HG03175 (cell line): ENCODE data around the gene ARGFX.
A peak's percentile ranks its signal among the peaks of the same experiment; 100 is the strongest.
"Not testable (repeated sequence)": the region's sequence is repeated elsewhere in the genome, so short reads cannot be mapped to it uniquely, and the experiment has no call there.

Source experiments
- ATAC-seq: cut with Tn5 transposase; IDR thresholded peaks from one replicate; pipeline ENCODE4 v1.9.1; 2021; ENCODE audit warnings: mild to moderate bottlenecking, moderate library complexity; ENCODE audit not compliant: unreplicated experiment

Gene ARGFX

DNA sequence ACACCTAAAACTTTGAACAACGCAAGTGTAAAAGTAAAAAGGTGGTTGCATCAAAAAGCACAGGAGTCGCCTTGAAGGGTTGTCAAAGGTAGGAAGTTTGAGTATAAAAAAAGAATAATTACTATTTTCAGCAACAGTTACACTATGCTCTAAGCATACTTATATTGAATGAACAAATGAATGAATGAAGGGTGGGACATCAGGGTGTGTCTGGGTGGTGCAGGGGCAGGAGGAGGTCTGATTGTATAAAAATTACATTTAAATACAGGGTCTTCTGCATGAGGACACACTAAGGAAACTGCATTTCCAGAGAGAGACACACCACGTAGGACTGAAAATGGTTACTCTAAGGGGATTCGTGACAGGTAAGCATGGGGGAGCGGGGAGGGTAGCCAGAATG lies at the start of gene ARGFX:
TSS of gene ARGFX (plus strand) at position 301 of the 400 bp plus-strand sequence. CDS start 2,765 bp downstream, outside the sequence.
- ATAC-seq: no peak

DNA sequence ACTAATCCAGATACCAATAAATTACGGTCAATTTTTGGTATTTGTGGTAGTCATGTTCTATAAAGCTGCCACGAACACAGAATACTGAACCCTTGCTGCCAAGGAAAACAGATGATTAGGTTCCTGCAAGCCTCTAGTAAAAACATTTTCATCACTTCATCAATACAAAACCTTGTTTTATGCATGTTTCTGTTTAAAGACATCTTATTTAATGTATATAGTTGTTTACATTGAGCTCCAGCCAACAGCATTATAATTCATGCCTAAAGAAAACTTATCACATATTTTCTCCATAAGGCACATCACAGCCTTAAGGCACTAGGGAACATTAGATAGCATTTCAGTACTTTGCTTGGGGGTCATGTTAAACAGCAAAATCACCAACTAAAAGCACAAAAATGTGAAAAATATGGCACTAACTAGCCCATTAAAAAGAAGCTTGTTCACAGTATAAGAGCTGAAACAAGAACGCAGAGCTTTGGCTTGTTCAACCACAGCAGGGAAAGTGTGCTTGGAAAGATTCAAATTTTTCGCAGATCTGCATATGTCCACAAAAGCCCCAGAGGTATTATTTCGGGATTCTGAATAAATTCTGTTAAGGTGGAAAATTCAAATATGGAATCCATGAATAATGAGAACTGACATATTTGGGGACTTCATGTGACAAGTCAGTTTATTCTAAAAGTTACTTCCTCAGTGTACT lies 49.6 kb upstream of the ARGFX start:
- no peak for ATAC-seq

DNA sequence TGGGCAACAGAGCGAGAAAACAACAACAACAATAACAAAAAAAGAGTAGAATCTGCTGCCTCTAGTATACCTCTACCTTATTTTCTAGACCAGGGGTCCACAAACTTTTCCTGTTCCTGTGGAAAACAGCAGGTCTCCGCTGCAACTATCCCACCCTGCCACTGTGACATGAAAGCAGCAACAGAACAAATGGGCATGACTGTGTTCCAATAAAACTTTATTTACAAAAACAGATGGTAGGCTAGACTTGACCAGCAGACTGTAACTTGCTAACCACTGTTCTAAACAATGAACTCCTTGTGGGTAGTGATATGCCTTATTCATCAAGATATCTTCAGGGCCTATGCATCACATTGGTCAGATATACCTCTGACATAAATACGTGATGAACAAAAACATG lies 47.2 kb upstream of the ARGFX start:
- ATAC-seq: no peak

DNA sequence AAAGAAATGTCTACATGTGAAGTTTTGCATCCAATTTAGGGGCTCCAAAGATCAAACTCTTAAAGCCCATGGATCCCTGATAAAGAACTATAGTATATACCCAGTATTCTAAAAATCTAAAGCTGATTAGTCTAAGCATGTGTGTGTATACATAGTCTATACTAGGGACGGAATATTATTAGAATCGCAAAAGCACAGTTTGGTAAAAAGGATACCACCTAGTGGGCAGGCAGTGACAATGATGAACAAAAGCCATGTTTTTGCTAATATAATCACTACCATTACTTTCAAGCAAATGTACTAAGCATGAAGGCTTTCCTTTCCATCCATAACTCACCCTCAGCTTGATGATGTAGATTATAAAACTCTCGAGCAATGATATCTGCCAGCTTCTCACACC lies 38.4 kb upstream of the ARGFX start:
- ATAC-seq: no peak

DNA sequence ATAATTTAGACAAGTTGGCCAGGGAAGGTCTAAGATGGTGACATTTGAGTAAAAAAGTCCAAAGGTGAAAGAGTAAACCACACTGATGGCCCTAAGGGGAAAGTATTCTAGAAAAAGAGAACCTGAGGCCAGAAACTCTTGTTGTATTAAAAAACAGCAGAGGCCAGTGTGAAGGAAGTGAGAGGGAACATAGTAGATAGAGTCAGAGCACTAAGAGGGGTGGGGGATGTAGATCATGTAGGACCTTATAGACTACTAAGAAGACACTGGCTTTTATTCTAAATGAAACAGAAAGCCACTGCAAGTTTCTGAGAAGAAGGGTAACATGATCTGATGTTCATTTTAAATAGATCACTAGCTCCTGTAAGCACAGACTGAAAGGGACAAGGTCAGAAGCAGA lies 36.5 kb upstream of the ARGFX start:
- ATAC-seq: no peak

DNA sequence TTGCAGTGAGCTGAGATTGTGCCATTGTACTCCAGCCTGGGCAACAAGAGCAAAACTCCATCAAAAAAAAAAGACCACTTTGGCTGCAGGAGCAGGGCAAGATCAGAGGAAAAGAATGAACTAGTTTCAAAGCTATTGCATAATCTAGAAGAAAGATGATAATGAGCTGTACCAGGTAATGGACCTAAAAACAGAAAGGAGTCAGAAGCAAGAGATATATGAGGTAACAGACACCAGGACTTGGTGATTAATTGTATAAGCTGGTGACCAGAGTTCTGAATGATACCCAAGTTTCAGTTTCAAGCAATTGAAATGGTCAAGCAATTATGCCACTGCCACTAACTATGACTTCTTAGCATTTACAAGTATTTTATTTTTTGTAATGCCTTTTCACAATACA lies 24.8 kb upstream of the ARGFX start:
- no peak for ATAC-seq

DNA sequence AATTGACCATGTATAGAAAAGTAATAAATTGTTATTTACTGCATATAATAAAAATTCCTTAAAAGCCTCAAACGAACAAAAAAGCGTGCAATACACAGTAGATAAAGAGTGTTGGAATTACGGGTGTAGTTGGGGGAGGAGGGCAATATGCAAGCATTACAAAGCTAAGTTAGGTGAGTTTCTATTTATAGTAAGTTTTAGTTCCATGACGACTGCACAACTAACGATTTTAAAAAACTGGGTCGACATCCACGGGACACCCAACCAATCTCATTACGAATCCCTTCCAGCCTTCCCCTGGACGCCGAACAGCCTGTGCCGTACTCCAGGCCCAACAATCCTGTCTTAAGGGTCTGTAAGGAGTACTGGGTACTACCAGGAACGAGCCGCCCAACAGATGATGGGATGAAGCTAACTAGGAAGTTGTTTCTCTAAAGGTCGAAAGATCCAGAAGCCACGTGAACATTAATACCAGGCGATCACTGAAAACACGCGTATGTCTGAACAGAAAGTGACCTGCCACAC lies 22.6 kb upstream of the ARGFX start:
- ATAC-seq: no peak

DNA sequence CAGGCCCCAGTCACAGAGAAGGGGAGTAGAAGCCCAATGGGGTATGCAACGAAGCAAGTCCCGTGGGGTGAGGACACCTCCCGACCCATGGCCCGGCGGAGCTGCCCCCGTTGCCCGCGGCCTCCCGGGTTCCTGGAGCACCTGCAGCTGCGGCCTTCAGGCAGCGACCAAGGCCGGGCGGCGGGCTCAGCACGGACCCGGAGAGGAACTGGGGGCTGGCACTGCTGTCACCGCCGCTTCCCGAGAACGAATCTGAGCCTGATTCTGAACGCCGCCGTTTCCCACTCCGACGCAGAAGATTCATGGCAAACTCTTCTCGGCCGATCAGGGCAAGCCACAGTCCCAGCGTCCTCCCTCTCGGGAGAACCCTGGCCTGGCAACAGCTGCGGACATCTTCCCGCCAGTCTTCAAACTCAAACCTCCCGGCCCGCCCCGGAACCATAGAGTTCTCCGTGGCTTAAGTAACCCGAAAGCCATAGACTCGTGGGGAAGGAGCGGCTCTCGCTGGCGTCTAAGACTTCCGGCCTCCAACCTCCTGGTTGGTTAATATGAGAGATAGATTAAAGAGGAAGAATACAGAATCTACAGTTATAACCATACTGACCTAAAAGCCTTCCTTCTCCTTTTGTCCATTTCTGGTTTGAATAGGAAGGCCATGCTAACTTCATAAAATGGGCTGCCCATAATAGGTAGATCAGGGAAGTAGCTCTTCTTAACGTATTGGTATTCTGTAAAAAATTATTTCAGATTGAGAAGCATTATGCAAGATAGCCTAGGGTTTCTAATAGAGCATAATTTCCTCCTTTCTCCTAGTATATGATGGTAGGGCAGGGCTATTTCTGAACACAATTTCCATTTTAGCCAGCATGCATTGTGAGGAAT lies 21.9 kb upstream of the ARGFX start, which contains the start of gene POLQ:
TSS of gene POLQ (minus strand) at position 415 of the 882 bp plus-strand sequence. CDS start at position 304, 111 bp downstream.
- peak; percentile 79 for ATAC-seq

DNA sequence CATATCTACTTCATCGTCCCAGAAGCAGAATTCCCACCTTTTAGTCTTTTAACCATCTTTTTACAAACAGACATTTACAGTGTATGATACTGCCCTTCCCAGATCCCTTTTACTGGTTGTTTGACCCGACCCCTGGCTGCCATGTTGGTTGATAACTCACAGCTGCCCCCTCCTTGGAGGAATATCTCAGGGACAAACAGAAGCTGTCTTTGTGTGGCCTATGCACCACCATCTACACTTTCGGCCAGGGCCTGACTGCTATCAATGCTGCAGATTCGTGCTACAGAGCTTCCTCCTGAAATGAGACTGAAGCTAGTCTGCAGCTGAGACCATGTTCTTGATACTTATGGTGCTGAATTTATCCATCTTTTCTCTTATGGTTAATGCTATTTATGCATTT lies 15.4 kb upstream of the ARGFX start:
- ATAC-seq: no peak

DNA sequence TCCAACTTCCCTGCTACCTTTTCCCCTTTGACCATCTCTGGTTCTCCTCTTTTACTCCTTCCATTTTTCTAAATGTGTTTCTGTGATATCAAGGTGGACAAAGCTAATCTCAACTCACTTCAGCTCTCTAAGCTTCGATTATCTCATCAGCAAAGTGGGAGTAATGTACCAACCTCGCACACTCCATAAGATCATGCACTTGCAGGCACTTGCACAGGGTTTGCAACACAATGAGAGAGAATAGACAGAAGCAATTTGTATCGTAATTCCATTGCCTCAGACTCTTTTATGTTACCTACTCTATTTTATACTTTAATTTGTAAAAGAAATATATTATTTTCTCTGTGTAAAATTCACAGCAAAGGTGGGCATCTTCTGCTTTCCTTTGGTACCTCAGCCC lies 15.0 kb upstream of the ARGFX start:
- no peak for ATAC-seq

DNA sequence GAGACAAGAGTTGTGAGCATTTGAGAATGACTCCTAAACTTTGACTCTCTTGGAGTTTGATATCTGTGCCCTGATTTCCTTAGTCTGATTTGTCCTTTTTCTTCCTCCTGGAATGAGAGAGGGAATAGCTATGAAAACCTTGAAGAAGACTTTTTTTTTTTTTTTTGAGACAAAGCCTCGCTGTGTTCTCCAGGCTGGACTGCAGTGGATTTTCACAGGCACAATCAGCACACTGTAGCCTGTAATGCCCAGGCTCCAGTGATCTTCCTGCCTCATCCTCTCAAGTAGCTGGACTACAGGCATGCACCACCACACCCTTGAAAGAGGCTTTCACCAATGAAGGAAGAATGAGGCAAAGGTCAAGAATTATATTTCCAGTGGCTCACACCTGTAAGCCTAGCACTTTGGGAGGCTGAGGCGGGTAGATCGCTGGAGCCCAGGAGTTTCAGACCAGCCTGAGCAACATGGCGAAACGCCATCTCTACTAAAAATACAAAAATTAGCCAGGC lies 10.3 kb upstream of the ARGFX start:
- no peak for ATAC-seq

DNA sequence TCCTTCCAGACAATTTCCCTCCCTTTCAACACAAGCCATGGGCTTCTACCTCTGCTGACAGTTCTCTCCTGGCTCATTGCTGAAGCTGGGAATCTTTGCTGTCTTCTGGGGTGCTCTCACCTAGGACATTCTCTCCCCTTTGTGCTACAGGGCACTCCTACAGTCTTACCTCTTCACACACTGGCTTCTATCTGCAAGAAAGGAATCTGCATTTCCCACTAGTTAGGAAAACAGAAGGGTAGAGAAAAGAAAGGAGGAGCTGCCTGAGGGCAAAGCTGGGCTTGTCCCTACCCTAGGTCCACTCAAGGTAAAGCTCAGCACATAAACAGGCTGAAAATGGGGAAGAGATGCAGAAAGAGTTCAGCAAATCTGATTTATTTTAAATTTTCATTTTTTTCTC lies 5.6 kb upstream of the ARGFX start:
- ATAC-seq: no peak

DNA sequence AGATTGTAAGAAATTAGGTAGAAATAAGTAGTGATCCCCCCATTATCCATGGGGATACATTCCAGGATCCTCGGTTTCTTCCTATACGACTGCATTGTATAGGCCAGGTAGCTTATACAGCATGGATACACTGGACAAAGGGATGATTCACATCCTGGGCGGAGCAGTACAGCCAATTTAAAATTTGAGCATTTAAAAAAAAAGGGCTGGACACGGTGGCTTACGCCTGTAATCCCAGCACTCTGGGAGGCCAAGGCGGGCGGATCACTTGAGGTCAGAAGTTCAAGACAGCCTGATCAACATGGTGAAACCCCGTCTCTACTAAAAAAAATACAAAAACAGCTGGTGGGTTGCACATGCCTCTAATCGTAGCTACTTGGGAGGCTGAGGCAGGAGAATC lies 976 bp upstream of the ARGFX start:
- ATAC-seq: no peak

DNA sequence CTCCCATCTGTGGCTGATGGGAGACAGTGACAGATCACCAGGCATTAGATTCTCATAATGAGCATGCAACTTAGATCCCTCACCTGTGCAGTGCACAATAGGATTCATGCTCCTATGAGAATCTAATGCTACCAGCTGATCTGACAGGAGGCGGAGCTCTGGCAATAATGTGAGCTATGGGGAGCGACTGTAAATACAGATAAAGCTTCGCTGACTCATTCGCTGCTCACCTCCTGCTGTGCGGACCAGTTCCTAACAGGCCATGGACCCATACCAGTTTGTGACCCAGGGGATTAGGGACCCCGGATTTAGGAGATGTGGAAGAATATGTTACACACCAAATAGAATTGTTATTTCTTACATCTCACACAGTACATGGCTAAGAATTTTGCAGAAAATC lies 6.7 kb downstream of the ARGFX start:
- no peak for ATAC-seq

DNA sequence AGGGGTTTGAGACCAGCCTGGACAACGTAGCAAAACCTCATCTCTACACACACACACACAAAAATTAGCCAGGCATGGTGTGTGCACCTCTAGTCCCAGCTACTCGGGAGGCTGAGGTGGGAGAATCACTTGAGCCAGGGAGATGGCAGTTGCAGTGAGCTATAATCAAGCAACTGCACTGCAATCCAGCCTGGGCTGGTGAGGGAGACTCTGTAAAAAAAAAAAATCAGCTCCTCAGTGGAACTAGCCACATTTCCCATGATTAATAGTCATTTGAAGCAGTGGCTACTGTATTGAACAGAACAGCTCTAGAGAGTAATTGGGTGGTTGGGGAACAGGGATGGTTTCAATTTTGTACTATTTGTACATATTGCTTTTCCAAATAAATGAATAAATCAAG lies 13.9 kb downstream of the ARGFX start:
- ATAC-seq: no peak

DNA sequence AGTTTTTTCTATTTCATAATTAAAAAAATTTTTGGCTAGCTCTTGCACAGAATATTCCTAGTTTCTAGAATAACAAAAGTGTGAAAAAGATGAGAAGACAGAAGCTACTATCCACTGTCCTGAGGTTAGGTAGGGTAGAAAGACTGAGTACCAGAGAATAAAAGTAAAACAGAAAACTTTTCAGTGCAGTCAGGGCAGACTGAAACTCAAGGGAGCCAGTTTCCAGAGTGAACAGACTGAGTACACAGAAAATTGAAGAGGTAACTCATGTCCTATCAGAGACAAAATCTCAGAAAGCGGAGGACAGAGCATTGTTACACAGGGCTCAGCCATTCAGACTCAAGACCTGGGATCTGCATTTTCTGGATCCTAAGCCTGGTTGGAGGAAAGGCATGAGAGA lies 16.7 kb downstream of the ARGFX start:
- ATAC-seq: no peak

DNA sequence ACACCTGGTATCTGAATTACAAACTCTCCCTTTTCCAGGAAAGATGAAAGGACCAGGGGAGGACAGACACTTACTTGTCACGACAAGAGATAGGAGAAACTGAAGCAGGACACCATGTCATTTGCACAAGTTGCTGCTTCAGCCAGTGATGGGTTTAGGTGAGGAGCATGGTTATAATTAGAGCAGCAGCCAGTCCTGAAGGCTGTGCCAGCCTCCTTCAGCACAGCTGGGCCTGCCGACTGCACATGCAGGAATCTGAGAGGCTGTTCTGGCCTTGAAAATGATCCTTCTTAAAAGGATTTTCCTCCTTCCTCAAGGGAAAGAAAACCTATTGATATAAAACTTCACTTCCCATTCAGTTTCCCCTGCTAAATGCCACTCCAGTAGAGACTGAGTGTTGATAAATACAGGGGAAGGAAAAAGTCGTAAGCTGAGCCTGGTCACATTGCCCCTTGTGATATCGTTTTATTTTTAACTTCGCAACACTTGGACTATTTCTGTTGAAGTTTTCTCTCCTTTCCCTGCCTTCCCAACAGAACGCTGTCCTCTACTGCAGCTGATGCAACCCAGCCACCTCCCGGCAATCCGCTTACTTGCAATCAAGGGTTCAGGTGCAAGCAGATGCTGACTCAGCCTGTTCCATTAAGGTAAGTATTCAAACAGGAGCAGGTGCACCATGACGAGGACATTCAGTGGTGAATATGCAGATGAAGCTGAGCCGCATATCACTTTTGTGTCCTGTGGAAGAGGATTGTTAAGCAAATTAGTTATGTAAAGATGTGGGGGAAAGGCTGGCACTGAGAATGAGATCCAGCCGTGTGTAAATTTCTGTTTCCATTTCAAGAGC lies 25.3 kb downstream of the ARGFX start, which contains the start of gene FBXO40:
TSS of gene FBXO40 (plus strand) at position 524 of the 847 bp plus-strand sequence. CDS start 27,197 bp downstream, outside the sequence.
- no peak for ATAC-seq

DNA sequence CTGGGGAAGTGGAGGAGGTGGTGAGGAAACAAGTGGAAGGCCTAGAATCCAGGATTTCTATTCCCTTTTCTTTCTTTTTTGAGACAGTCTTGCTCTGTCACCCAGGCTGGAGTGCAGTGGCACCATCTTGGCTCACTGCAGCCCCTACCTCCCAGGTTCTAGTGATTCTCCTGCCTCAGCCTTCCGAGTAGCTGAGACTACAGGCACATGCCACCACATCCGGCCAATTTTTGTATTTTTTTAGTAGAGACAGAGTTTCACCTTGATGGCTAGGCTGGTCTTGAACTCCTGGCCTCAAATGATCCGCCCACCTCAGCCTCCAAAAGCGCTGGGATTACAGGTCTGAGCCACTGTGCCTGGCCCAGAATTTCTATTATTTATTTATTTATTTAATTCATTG lies 26.1 kb downstream of the ARGFX start:
- ATAC-seq: not testable (repeated sequence)

DNA sequence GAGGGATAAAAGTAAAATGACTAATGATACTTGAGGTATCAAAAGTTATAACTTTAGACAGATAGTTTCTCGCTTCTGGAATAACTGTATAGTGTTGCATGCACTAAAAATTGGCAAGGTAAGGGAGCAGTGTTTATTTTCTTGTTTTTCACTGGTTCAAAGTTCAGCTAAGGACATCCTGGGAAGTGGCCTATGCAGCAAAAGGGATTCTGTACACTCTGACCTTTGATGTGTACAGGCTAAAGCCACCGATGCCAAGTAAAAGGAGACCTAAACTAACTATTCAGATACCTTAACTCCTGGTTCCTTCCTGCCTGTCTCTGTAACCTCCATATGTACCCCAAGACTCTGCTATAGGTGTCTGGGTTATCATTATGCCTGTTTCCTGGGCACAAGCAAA lies 27.1 kb downstream of the ARGFX start:
- ATAC-seq: no peak

DNA sequence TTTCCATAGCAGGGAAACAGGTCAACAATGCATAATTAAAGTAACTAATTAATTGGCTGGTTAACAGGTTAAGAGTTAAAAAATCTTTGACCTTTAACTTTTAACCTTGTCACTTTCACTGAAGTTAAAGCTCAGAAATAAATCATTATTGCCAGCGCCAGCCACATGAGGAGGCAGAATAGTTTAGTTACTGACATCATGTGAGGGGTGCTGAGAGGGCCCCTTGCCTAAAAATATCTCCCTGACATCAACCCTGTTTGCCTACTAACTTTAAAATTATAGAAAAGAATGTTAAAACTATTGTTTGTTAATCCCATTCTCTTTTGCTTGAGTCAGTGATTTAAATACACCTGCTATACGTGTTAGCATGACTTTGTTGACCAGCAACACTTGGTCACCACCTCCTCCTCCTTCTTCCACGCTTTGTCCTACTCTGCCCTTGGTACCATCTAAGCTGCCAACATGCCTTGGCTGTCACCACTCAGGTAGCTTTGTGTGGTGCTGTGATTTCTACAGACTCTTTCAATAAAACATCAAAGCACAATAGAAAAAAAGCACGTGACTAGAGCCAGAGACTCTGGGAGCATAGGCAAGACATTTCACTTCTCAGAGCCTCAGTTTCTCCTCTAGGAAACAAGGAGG lies 28.1 kb downstream of the ARGFX start:
- ATAC-seq: no peak
